ENCODE measurements around the gene SNAP23.

SNAP23 gene

DNA sequence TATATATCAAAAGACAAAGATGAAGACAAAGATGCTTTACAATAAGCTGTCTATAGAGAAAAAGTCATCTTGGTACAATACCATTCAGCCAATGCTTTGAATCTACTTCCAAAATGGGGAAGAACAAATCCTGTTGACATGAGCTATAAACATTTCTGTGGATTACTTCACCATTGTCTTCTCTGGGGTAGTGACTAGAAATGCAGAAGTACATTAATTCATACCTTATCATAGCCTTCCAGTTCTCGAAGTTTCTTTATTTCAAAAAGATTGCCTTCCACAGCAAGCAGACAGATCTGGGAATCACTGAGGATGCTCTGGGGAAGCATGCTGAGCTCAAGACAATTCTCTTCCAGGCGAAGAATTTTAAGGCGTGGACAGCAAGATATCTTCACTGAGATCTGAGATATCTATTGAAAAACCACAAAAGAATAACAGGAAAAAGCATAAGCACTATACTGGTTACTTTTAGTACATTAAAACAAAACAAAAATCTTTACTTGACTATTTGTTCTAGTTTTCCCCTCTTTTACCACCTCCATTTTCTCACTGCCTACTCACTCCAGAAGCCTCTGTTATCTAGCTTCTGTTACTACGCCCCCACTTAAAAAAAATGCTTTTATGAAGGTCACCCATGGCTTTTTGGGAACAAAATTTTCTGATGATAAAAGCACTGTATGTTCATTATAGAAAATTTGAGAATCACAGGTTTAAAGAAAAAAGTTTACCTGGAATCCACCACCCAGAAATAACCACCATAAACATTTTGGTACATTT, 49.6 kb downstream of the SNAP23 start:
- no peak overlapping the region for H4K8ac ChIP-seq (ENCODE audit: low read depth, low read length)
- peaks cover 11% of the 10 kb centered on the region for H3K79me2 ChIP-seq (ENCODE audit: control insufficient read depth, insufficient read depth, low read length)
- H3K36me3 ChIP-seq (ENCODE audit: control insufficient read depth, insufficient read depth, low read length), result no peaks in the 10 kb centered on the region
- WGBS (ENCODE audit: extremely low coverage, insufficient coverage, low lambda C conversion rate), result no CpG with 5 or more reads among the region's 4 CpGs
- H3K56ac ChIP-seq (ENCODE audit: low read length), result no peak overlapping the region
- no peak for DNase-seq
- no peak overlapping the region for H2BK120ac ChIP-seq (ENCODE audit: low read depth, low read length)
- H3K27ac ChIP-seq (ENCODE audit: low read depth, low read length), result no peak overlapping the region
- no peak overlapping the region for H3K4me2 ChIP-seq (ENCODE audit: low read length)
- no peak overlapping the region for H3K23ac ChIP-seq (ENCODE audit: low read length)
- no peaks in the 10 kb centered on the region for H3K27me3 ChIP-seq (ENCODE audit: insufficient read depth, low read length, poor library complexity)
- no peak overlapping the region for H3K4me3 ChIP-seq (ENCODE audit: low read length)
- H2AK5ac ChIP-seq (ENCODE audit: low read length), result no peak overlapping the region
- H3K79me1 ChIP-seq (ENCODE audit: low read length), result peaks cover 10% of the 10 kb centered on the region
- peaks cover 5% of the 10 kb centered on the region for H3K4me1 ChIP-seq (ENCODE audit: control insufficient read depth, low read depth, low read length)
- no peak overlapping the region for H2BK15ac ChIP-seq (replicated peaks; ENCODE audit: low read depth)
- H3K4ac ChIP-seq (ENCODE audit: low read depth, low read length), result no peak overlapping the region
- H4K5ac ChIP-seq (ENCODE audit: low read length), result no peak overlapping the region
- no peak overlapping the region for H3K9ac ChIP-seq (ENCODE audit: low read length)
- no peak overlapping the region for H3K18ac ChIP-seq (ENCODE audit: low read length)
- no peak overlapping the region for H2BK5ac ChIP-seq (ENCODE audit: low read length)

DNA sequence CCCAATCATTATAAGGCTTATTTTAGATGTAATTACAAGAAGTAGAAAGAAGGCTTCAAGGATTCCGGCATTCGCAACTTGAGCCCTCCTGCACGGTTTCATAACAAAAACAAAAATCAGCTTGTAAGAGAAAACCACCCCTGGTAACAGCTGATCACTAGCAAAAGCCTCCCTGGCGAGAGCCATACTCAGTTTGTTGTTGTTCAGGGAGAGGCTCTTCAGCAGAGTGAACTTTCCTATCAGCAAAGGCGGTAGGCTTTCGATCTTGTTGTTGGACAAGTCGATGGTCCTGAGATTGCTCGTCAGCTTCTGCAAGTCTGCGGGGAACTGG, 52.4 kb downstream of the SNAP23 start:
- no CpG with 5 or more reads among the region's 9 CpGs for WGBS (ENCODE audit: extremely low coverage, insufficient coverage, low lambda C conversion rate)

DNA sequence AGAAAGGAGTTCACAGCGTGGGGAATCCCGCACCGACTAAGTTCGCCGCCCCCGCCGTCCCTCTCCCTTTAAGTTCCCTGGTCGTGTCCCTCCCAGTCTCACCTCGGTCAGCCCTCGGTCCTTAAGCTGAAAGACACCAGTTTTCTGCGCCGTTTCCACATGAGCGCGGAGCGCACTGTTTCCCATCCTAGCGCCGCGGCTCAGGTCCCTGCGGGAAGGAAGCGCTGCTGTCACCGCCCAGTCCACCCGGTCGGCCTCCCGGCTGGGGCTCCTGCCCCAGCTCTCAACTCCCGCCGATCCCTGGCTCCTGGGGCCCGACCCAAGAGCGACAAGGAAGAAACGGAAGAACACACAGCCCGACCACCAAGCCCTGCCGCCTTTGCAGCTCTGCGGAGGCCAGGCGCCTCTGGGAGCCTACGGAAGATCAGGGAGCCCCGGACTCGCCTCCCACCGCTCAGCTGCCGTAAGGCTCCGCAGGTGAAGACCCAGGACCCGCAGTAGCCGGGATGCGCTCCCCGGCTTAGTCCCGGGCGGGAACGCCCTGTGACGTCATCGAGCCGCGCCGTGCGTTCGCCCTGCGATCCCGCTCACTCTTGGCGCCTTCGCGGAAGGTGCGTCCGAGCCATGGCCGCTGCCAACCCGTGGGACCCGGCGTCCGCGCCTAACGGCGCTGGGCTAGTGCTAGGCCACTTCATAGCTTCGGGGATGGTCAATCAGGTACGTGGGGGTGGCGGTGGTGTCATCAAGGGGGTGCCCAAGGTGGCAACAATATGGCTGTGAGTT, 53.0 kb downstream of the SNAP23 start, which contains the start of the genes HAUS2 and LRRC57:
Gene HAUS2 (plus strand): TSS at position 590 of the 783 bp plus-strand sequence. CDS start 35 bp downstream, at position 625.
Gene LRRC57 (minus strand): TSS at position 545 of the 783 bp plus-strand sequence. CDS start 359 bp downstream, at position 186.
- H3K23ac ChIP-seq (ENCODE audit: low read length), result no peak within 1 kb of the TSS
- no peak within 1 kb of the TSS for H2BK120ac ChIP-seq (ENCODE audit: low read depth, low read length)
- peak within 1 kb of the TSS; percentile 34 for H3K18ac ChIP-seq (ENCODE audit: low read length)
- peaks cover 22% of the 10 kb centered on the region for H3K79me2 ChIP-seq (ENCODE audit: control insufficient read depth, insufficient read depth, low read length)
- no peaks in the 10 kb centered on the region for H3K36me3 ChIP-seq (ENCODE audit: control insufficient read depth, insufficient read depth, low read length)
- no peak within 1 kb of the TSS for H3K4ac ChIP-seq (ENCODE audit: low read depth, low read length)
- H3K4me2 ChIP-seq (ENCODE audit: low read length), result peak within 1 kb of the TSS; percentile 88
- H3K27ac ChIP-seq (ENCODE audit: low read depth, low read length), result peak within 1 kb of the TSS; percentile 20
- whole genome bisulfite sequencing (ENCODE audit: extremely low coverage, insufficient coverage, low lambda C conversion rate), result no CpG with 5 or more reads among the region's 71 CpGs
- no peak within 1 kb of the TSS for H4K5ac ChIP-seq (ENCODE audit: low read length)
- no peak within 1 kb of the TSS for H4K8ac ChIP-seq (ENCODE audit: low read depth, low read length)
- H2BK5ac ChIP-seq (ENCODE audit: low read length), result peak within 1 kb of the TSS; percentile 67
- H3K27me3 ChIP-seq (ENCODE audit: insufficient read depth, low read length, poor library complexity), result no peaks in the 10 kb centered on the region
- peak within 1 kb of the TSS; percentile 99 for H3K9ac ChIP-seq (ENCODE audit: low read length)
- H3K4me1 ChIP-seq (ENCODE audit: control insufficient read depth, low read depth, low read length), result peaks cover 5% of the 10 kb centered on the region
- DNase-seq, result peak; percentile 93
- peak within 1 kb of the TSS; percentile 99 for H3K56ac ChIP-seq (ENCODE audit: low read length)
- H3K79me1 ChIP-seq (ENCODE audit: low read length), result peaks cover 13% of the 10 kb centered on the region
- H2BK15ac ChIP-seq (replicated peaks; ENCODE audit: low read depth), result no peak within 1 kb of the TSS
- no peak within 1 kb of the TSS for H2AK5ac ChIP-seq (ENCODE audit: low read length)
- H3K4me3 ChIP-seq (ENCODE audit: low read length), result peak within 1 kb of the TSS; percentile 100

More for the DNA sequence above, 52.4 kb downstream of the SNAP23 start:
- peak overlapping the region; percentile 99 for H3K9ac ChIP-seq (ENCODE audit: low read length)
- no peaks in the 10 kb centered on the region for H3K36me3 ChIP-seq (ENCODE audit: control insufficient read depth, insufficient read depth, low read length)
- H2BK15ac ChIP-seq (replicated peaks; ENCODE audit: low read depth), result no peak overlapping the region
- H2BK5ac ChIP-seq (ENCODE audit: low read length), result no peak overlapping the region
- H3K4me3 ChIP-seq (ENCODE audit: low read length), result peak overlapping the region; percentile 100
- no peak overlapping the region for H3K23ac ChIP-seq (ENCODE audit: low read length)
- peaks cover 5% of the 10 kb centered on the region for H3K4me1 ChIP-seq (ENCODE audit: control insufficient read depth, low read depth, low read length)
- H3K27ac ChIP-seq (ENCODE audit: low read depth, low read length), result no peak overlapping the region
- peak overlapping the region; percentile 88 for H3K4me2 ChIP-seq (ENCODE audit: low read length)
- H4K8ac ChIP-seq (ENCODE audit: low read depth, low read length), result no peak overlapping the region
- peaks cover 13% of the 10 kb centered on the region for H3K79me1 ChIP-seq (ENCODE audit: low read length)
- no peak for DNase-seq
- H3K79me2 ChIP-seq (ENCODE audit: control insufficient read depth, insufficient read depth, low read length), result peaks cover 21% of the 10 kb centered on the region
- H3K18ac ChIP-seq (ENCODE audit: low read length), result no peak overlapping the region
- H4K5ac ChIP-seq (ENCODE audit: low read length), result no peak overlapping the region
- H2BK120ac ChIP-seq (ENCODE audit: low read depth, low read length), result no peak overlapping the region
- no peak overlapping the region for H3K4ac ChIP-seq (ENCODE audit: low read depth, low read length)
- peak overlapping the region; percentile 99 for H3K56ac ChIP-seq (ENCODE audit: low read length)
- no peaks in the 10 kb centered on the region for H3K27me3 ChIP-seq (ENCODE audit: insufficient read depth, low read length, poor library complexity)
- no peak overlapping the region for H2AK5ac ChIP-seq (ENCODE audit: low read length)

DNA sequence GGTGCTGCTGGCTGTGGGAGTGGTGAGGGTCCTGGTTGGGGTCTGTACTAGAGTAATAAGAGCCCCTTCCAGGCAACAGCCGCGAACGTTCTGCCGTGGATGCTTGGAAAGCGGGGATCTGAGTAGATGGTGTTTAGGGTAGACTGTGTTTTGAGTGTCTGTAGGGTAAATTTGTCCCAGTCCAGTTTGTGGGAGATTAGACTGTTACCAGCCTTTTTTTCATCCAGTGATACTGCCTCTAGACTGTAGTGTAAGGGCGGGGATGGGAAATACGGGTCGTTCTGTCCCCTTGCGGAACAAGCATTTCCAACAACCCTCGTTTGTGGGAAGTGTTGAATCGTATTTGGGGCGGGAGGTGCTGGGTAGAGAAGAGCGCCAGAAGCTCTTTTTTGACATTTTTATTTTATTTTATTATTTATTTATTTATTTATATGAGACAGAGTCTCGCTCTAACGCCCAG, 53.6 kb downstream of the SNAP23 start:
- Histone ChIP-seq H2BK5ac (ENCODE audit: low read length) (peak overlapping the region; percentile 67), H4K5ac (ENCODE audit: low read length) (no peak overlapping the region), H3K79me1 (ENCODE audit: low read length) (peaks cover 15% of the 10 kb centered on the region), H3K18ac (ENCODE audit: low read length) (peak overlapping the region; percentile 2), H3K27ac (ENCODE audit: low read depth, low read length) (no peak overlapping the region), H3K4me3 (ENCODE audit: low read length) (peak overlapping the region; percentile 100), H2BK15ac (replicated peaks; ENCODE audit: low read depth) (no peak overlapping the region), H3K56ac (ENCODE audit: low read length) (peak overlapping the region; percentile 99), H3K27me3 (ENCODE audit: insufficient read depth, low read length, poor library complexity) (no peaks in the 10 kb centered on the region), H2AK5ac (ENCODE audit: low read length) (no peak overlapping the region), H2BK120ac (ENCODE audit: low read depth, low read length) (no peak overlapping the region), H3K23ac (ENCODE audit: low read length) (no peak overlapping the region), H3K4me2 (ENCODE audit: low read length) (peak overlapping the region; percentile 32), H4K8ac (ENCODE audit: low read depth, low read length) (no peak overlapping the region), H3K79me2 (ENCODE audit: control insufficient read depth, insufficient read depth, low read length) (peaks cover 26% of the 10 kb centered on the region), H3K4me1 (ENCODE audit: control insufficient read depth, low read depth, low read length) (peaks cover 5% of the 10 kb centered on the region), H3K4ac (ENCODE audit: low read depth, low read length) (no peak overlapping the region), H3K9ac (ENCODE audit: low read length) (peak overlapping the region; percentile 99), H3K36me3 (ENCODE audit: control insufficient read depth, insufficient read depth, low read length) (no peaks in the 10 kb centered on the region)
- WGBS (ENCODE audit: extremely low coverage, insufficient coverage, low lambda C conversion rate), result no CpG with 5 or more reads among the region's 15 CpGs
- peak; percentile 62 for DNase-seq

DNA sequence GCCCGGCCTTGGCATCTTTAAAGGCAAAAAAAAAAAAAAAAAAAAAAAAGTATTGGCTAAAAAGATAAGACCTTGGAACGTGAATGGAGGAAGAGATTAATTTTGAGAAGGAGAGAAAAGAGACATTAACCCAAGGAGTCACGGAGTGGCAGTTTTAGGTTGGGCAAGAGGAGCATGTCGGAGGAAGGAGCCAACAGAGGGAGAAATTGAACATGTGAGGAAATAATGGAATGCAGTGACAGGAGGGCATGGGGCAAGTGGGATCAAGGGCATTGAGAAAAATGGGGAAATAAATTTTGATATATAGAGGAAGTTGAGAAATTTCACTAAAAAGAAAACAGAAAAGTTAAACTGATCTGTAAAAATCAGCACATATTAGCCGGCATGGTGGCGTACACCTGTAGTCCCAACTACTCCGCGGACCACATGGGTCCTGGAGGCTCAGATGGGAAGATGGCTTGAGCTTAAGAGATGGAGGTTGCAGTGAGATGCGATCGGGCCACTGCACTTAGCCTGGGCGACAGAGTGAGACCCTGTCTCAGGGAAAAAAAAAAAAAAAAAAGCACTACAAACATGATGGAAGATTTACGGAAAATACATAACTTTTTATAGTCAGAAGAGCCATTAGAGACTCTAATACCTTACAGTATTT, 54.4 kb downstream of the SNAP23 start:
- H3K4ac ChIP-seq (ENCODE audit: low read depth, low read length), result no peak overlapping the region

More for the DNA sequence above, 54.4 kb downstream of the SNAP23 start:
- Histone ChIP-seq H3K18ac (ENCODE audit: low read length) (no peak overlapping the region), H3K79me1 (ENCODE audit: low read length) (peaks cover 15% of the 10 kb centered on the region), H3K4me1 (ENCODE audit: control insufficient read depth, low read depth, low read length) (peaks cover 5% of the 10 kb centered on the region), H4K8ac (ENCODE audit: low read depth, low read length) (no peak overlapping the region), H3K79me2 (ENCODE audit: control insufficient read depth, insufficient read depth, low read length) (peaks cover 26% of the 10 kb centered on the region), H2BK5ac (ENCODE audit: low read length) (no peak overlapping the region), H2BK15ac (replicated peaks; ENCODE audit: low read depth) (no peak overlapping the region), H3K56ac (ENCODE audit: low read length) (peak overlapping the region; percentile 17), H3K27me3 (ENCODE audit: insufficient read depth, low read length, poor library complexity) (no peaks in the 10 kb centered on the region), H2AK5ac (ENCODE audit: low read length) (no peak overlapping the region), H3K4me2 (ENCODE audit: low read length) (peak overlapping the region; percentile 56), H3K9ac (ENCODE audit: low read length) (peak overlapping the region; percentile 48), H3K23ac (ENCODE audit: low read length) (no peak overlapping the region), H4K5ac (ENCODE audit: low read length) (no peak overlapping the region), H2BK120ac (ENCODE audit: low read depth, low read length) (no peak overlapping the region), H3K4me3 (ENCODE audit: low read length) (no peak overlapping the region), H3K27ac (ENCODE audit: low read depth, low read length) (no peak overlapping the region), H3K36me3 (ENCODE audit: control insufficient read depth, insufficient read depth, low read length) (no peaks in the 10 kb centered on the region)
- no peak for DNase-seq
- WGBS (ENCODE audit: extremely low coverage, insufficient coverage, low lambda C conversion rate), result no CpG with 5 or more reads among the region's 12 CpGs

All from mesendoderm (in vitro differentiated cells).